ENCODE data around the gene SMTNL2.

SMTNL2 gene

DNA sequence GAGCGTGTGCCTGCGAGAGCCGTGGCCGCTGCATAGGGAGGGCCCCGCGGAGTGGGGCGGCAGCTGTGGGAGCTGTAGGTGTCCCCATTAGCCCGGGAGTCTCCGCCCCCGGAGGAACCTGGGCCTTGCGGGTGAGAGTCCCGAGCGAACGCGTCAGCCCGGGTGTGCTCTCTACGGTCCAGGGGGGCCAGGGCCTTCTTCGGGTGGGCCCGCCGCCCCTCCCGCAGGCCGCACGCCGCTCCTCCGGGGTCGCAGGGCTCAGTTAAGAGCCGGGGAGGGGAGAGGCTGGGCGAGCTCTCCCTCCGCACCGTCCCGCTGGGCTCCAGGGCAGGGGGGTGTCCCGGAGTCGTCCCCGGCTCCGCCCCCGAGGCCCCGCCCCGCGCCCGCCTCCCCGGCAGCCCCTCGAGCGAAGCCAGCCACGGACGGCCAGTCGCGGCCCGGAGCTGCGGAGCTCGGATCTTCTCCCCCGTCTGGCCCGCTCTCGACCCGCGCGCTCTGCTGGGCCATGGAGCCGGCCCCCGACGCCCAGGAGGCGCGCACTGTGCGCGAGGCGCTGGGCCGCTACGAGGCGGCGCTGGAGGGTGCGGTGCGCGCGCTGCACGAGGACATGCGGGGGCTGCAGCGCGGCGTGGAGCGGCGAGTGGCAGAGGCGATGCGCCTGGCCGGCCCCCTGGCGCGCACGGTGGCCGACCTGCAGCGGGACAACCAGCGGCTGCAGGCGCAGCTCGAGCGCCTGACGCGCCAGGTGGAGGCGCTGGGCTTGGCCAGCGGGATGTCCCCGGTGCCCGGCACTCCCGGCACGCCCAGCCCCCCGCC is at the start of gene SMTNL2:
SMTNL2 (plus strand) TSS at position 429 of the 816 bp plus-strand sequence; CDS start at position 506, 77 bp downstream.
- DNase-seq (ENCODE audit: low spot score): no peak

DNA sequence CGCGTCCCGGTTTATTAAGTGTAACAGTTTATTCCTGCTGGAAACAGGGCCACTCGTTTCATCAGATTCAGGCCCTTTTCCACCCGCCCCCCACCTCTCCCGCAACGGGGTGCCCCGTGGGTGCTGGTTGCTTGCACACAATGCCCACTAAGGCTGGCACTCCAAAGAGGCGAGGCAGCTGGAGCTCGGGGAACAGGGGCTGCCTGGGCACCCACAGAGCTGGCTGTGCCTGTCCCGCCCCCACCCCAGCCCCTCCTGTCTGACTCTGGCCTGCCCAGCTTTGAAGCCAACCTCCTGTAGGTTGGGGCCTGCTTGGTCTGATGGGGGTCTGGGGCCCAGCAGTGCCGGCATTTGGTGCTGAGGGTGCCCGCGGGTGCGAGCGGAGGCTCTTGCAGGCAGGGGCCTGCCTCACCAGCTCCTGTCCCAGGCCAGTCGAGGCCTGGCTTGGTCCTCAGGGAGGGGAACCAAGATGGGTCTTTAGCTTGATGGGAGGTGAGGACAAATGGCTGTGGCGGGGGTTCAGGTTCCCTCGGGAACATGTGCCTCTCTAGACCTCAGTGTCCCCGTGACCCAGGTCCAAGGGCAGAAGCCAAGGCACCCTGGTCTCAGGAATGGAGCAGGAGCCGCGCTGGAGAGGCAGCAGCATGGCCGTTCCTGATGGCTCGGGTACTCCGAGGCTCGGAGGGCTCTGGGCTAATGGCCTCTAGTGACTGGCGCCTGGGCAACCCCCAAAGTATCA is 49.2 kb upstream of the SMTNL2 start:
- no peak for DNase-seq (ENCODE audit: low spot score)

DNA sequence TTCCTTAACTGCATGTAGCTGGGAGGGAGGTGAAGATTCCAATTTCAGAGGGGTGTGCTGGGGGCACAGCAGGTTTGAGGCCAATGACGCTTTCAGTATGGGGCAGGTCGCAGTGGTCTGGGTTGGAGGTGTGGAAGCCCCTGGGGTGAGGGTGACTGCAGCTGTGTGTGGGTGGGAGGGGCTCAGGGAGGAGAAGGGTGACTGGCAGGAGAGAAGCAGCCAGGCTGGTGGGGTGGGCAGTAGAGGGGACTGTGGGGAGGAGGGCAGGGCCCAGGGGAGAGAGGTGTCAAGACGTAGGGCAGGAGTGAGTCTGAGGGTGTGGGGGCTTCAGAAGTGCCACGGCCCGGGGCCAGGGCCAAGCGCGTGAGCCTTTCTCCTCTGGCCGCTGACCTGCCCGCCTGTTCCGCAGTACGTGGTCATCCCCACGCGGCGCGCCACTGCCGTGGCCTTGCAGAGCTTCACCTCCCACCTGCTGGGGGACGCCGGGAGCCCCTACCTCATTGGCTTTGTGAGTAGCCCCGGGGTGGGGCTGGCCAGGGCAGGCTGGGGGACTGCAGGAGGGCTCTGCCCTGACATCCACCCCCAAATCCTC is 48.6 kb upstream of the SMTNL2 start:
- no peak for DNase-seq (ENCODE audit: low spot score)

DNA sequence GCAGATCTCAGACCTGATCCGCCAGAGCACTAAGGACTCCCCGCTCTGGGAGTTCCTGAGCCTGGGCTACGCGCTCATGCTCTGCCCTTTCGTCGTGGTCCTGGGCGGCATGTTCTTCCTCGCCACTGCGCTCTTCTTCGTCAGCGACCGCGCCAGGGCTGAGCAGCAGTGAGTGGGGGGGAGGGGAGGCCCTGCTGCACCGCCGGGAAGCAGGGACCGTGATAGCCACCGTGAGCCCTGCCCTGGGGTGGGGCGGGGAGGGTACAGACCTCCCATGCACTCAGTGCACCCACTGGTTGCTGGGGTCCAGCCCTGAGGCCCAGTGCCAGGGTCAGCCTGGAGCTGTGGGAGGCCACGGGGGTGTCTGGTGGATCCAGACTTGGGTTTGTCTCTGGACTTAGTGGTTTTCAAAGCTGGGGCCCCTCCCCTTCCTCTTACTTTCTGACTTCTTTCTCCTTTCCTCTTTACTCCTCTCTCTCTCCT is 48.0 kb upstream of the SMTNL2 start:
- no peak for DNase-seq (ENCODE audit: low spot score)

DNA sequence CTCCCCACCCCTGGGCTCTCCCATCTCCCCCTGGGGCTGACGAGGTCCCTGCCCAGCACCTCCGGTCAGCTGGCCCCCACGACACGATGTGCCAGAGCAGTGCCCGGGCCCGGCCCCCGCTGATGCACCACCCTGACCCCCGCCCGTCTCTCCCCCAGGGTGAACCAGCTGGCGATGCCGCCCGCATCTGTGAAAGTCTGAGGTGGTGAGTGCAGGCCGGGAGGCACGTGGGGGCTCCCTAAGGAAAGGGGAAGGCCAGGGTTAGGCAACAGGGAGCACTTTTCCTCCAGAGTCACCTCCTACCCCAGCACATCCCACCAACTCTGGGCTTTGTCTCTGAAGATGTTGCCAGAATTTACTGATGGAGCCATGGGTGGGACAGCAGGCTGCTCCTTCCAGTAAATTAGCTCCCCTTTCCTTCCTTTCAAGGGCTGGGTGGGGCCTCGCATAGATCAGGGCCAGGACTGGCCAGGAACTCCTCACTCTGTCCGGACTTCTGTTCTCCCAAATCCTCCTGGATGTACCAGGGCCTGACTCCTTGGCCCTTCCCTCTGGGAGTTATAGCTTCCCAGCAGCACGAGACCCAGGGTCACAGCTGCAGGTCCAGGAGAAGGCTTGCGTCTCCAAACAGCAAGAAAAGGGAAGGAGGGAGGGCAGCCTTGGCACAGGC is 47.5 kb upstream of the SMTNL2 start:
- DNase-seq (ENCODE audit: low spot score): no peak

DNA sequence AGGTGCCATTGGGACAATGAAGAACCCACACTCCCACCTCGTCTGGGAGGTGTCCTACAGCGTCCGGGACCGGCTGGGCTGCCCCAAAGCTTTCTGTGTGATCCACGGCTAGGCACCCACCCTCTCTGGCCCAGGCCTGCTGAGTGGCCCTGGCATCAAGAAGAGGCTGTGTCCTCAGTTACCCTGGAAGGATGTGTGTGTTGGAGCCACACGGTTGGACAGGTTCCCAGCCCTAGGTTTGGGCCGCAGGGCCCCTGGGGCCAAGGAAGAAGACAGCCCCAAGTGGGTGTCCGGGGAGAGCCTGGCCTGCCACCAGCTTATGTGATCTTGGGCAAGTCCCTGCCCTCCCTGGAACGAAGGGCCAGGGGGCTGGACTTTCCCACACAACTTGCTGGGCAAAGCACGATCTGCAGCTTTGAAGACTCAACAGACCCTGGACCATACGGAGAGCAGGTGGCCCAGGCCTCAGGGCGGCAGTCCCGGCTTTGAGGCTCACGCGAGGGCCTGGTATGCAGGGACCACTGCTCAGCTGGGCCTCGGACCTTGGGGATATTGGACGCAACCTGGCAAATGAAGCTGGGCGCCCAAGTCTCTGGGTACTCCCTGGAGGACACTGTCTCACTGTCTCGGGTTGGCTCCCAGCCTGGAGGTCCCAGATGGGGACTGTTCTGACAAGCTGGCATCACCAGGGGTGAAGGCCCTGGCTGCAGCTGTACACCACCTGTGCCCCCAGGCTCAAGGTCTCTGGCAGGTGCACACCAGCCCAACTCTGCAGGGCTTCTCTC is 46.7 kb upstream of the SMTNL2 start:
- DNase-seq (ENCODE audit: low spot score): no peak

DNA sequence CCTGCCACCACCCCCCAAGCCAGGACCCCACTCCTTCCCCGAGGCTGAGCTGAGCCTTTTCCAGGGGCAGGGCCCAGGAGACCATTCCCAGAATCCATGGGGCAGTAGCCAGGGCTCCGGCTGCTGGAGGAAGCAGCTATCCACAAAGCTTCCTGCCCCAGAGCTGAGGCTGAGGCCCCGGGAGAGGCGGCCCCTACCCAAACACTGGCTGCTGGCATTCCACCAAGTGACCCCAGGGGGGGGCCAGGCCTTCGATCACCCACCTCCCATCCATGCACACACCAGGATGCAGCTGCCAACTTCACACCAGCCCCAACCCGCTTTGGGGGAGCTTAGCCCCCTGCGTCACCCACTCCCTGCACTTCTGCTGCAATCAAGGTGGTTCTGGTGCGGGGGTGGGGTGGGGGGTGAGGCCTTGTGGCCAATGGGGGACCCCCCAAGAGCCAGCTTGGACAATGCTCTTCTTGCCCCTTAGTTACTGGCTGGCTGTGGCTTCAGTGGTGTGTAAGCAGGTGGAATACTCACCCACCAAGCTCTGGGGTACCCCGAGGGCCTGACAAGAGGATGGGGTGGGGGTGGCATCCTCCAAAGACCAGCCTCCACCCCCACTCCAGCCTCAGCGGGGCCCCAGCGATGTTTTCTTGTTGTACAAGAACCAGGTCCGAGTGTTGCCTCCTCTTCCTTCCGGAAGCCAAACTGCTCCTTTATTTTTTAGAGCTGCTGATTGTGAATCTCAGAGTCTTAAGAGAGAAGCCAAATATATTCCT is 45.9 kb upstream of the SMTNL2 start:
- no peak for DNase-seq (ENCODE audit: low spot score)

DNA sequence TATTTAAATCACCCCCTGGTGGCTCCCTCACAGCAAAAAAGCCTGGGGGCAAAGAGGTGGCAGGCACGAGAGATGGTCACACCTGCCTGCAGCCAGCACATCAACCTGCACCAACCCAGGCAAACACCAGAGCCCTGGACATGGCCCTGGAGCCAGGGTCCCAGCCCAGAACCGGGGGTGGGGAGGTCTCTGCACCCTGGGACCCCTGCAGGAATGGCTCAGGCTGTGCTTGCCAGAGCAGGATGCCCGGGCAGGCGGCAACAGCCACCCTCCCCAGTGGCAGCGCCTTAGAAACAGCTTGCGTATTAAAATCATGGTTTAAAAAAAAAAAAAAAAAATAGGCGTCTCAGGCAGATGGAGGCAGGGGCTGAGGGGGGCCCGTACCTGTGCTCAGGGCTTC is 45.3 kb upstream of the SMTNL2 start:
- DNase-seq (ENCODE audit: low spot score): no peak

DNA sequence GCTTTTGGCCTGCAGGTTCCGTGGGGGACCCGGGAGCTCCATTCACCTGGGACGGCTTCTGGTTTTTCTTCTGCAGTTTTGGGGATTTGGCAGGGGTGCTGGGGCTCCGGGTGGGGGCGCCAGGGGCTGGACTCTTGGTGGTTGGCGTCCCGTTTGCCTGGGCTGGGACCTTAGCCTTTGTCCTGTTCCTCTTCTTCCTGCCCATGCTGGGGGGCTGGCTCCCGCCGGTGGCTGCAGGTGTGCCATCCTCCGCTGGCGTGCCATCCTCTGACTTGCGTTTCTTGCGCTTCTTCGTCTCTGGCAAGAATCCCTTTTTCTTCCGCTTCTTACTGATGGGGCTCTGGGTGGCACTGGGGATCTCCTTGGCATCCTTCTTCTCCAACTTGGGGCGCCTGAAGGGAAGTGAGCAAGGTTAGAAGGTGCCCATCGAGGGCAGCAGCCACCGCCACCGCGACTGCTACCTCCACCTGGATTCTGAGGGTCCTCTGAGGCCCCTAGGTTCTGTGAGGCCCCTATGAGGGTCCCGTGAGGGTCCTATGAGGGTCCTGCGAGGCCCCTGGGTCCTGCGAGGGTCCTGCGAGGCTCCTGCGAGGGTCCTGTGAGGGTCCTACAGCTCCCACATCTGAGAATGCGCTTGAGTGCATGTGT is 44.6 kb upstream of the SMTNL2 start:
- DNase-seq (ENCODE audit: low spot score): no peak

DNA sequence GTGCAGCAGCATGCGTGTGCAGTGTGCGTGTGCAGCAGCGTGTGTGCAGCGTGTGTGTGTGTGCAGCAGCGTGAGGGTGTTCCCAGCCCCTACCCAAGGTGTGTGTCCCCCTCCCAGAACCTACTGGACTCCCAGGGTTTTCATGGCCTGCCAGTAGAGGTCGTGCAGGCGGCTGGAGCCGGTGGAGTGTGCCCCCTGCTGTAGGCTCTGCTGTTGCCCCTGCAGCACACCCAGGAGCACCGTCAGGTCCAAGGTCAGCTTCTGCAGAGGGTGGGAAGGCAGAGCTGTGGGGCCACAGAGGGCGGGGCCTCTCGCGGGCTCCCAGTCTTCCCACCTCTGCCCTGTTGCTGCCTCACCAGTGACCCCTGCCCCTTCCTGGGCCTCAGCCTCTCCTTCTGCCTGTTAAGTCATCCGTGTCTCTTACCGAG is 44.1 kb upstream of the SMTNL2 start:
- DNase-seq (ENCODE audit: low spot score): no peak

DNA sequence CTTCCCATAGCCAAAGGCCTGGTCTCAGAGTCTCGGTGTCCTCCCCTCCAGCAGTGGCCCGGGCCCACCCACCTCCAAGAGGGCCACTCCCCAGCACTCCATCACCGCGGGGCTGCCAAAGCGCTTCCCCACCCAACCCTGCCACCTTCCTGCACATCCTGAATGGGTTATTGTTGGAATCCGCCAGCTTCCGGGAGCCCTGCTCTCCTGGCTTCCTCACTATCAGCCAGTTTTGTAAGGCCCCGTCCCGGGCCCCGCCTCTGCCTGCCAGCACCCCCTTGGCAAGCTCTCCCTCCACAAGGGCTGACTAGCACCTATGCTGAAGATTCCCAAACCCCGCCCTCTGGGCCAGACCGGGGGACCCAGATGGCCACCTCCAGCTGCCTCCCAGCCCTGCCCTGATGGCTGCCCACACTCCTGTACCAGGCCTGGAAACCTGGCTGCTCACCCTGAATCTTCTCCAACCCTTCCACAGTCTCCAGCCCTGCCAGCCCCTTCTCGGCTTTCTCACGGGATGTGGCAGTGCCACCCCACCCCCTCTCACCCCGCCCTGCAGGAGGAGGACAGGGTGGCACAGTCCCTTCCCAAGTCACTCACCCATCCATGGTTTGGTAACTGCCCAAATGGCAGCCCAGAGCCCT is 43.5 kb upstream of the SMTNL2 start:
- DNase-seq (ENCODE audit: low spot score): no peak

DNA sequence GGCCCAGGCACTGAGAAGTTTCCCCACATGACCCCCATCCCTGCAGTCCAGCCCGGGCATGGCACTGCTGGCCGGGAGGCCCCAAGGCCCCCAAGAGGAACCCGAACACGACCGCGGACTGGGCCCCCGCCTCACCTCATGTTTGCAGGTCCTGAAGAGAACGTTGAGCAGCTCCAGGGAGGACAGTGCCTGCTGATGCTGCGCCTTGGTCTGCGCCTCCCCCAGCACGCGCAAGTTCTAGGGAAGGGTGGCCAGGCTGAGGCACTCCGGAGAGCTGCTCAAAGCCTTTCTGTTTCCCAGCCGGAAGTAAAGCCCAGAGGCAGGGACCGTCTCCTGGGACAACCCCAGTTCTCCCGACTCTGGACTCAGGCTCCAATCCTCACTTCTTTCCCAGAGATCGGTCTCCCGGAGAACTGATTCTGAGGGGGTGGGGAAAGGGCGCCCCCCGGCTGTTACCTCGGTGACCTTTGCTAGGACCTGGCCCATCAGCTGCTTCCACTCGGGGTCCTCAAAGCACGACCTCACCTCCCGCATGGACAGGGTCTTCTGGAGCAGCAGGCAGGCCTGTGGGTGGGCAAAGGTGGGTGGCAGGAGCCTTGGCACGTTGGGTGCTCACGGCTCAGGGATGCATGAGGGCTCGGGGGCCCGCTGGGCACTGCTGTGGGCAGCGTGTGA is 42.9 kb upstream of the SMTNL2 start:
- no peak for DNase-seq (ENCODE audit: low spot score)

DNA sequence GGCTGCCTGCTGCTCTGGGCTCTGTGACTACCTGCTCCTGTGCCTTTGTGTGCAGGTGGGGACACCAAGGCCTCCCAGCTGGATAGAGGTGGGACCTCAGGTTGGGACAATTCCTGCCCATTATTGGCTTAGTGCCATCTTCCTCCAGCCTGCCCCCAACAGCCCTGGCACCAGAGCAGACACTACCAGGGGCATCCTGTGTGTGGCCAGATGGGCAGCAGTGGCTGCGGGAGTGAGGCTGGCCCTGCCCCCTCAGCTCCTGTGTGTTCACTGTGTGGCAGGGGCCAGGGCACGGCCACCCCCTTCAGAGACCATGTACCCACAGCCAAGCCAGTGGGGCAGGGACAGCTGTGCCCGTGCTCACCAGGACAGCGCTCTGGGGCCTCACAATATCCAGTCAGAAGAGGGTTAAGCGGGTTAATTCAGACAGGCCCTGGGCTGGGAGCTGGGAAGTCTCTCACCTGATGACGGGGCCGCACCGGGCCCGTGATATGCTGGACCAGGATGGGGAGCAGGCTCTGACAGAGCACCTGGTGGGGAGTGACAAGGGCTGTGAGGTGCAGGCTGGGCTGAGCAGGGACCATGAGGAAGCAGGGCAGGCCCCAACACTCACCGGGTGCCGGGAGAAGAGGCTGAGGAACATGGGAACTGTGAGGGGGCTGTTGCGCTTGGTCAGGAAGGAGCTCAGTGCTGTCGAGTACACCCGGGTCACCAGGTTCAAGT is 42.2 kb upstream of the SMTNL2 start:
- no peak for DNase-seq (ENCODE audit: low spot score)

DNA sequence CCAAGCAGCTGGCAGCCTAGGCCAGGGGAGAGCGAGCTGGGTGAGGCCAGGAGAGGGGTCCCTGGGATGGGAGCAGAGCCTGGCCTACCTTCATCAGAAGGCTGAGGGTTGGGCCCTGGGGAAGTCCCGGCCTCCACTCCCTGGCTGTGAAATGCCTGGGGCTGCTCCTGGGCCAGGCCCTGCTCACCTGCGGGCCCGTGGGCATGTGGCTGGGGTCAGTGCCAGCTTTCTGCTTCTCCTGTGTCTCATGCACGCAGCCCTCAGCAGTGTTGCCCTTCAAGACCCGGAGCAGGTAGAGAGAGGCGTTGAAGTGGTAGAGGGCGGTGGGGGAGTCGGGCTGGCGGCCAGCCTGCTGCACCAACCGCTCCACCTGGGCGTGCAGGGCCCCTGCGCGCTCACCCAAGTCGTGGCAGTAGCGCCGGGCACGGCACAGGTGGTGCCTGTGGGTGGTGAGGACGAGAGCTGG is 41.6 kb upstream of the SMTNL2 start:
- DNase-seq (ENCODE audit: low spot score): no peak

DNA sequence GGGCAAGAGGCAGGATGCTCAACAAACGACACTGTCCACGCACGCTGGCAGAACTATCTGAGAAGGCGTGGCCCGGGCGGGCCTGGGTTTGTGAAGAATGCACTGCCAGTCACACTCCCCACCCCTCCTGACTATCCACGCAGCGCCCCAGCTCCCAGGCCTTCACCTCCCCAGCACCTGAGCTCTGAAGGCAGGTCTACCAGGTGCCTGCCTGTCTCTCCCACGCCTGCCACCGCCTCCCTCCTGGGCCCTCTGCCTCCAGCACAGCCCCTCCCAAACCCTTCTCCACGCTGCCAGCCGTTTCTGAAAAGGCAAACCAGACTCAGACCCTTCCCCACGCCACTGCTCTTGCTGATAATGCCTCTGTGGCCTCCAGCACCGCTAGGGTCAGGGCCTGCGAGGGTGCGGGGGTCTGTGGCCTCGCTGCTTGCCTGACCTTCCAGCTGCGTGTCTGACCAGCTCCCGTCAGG is 40.7 kb upstream of the SMTNL2 start:
- no peak for DNase-seq (ENCODE audit: low spot score)

DNA sequence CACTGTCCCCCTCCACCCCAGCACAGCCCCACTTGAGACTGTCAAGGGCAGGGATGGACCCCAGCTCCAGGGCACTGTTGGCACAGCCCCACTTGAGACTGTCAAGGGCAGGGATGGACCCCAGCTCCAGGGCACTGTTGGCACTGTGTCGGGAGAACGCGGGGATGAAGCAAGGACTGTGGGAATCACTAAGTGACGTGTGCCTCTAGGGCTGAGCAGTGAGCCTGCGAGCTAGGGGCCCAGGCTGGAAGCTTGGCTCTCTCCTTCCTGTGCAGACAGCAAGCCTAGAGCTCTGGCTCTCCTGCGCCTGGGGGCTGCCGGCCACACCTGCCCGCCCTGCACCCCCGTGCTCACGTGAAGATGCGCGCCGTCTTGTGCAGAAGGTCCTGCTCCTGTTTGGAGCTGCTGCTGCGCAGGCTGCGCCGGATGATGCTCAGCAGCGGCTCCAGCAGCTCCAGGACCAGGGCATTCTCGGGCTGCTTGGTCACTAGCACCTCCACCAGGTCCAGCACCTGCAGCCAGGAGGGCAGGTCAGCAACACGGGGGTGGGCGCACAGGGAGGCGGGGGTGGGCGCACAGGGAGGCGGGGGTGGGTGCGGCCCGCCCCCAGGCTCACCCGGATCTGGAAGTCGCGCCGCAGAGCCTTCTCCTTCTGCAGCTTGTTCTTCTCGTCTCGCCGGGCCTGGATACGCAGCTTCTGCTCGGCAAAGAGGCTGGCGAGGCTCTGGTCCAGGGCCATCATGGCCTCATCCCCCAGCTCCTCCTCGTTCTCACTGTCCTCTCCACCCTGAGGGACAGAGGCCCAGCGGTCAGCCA is 40.0 kb upstream of the SMTNL2 start:
- DNase-seq (ENCODE audit: low spot score): no peak

DNA sequence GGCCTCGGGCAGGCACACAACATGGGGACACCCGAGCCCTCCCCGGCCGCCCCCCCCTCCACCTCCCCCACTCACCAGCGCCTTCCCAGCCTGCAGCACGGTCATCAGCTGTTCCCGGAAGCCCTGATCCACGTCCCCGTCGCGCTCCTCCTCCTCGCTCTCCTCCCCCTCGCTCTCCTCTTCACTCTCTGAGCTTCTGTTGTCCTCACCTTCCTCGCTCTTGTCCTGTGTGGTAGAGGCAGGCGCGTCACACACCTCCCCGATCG is 39.4 kb upstream of the SMTNL2 start:
- no peak for DNase-seq (ENCODE audit: low spot score)
